A673 (cell line): Measurements from ENCODE around the gene GPX4. TPM values are rescaled to one million over a fixed set of nuclear protein-coding genes. Genes with fewer than 3 reads are reported as not detected.

Experiments used
- BruUV-seq: library from RNA; stranded (reverse); fragments of 400-500 nt; replicated peaks from 2 replicates; lab custom pipeline; 2021; lab: Mats Ljungman, UMichigan
- CTCF ChIA-PET: fragments of 300-600 bp; sonication (Branson Sonifier 250); formaldehyde crosslinking; loops from one replicate; lab custom pipeline; 2022; ENCODE audit warnings: antibody characterized with exemption; lab: Charles Lee
- POLR2A ChIA-PET: fragments of 300-600 bp; sonication (Branson Sonifier 250); formaldehyde crosslinking; loops from one replicate; lab custom pipeline; 2022; ENCODE audit warnings: antibody characterized with exemption; ENCODE audit not compliant: low non-redundant PET; lab: Charles Lee
- DNase-seq: peaks from one replicate; pipeline ENCODE4 v3.0.0-alpha.2; 2015; ENCODE audit warnings: low spot score
- H3K27ac ChIP-seq: fragments of 200-600 bp; sonication (generic); 2 replicates; pipeline ENCODE4 v1.5.1; 2016; ENCODE audit warnings: mixed run types, low read depth, mild to moderate bottlenecking, mixed read lengths, antibody characterized with exemption, low read length; ENCODE audit not compliant: poor library complexity, severe bottlenecking
- H3K27me3 ChIP-seq: fragments of 200-600 bp; sonication (generic); replicated peaks from 2 replicates; pipeline ENCODE4 v1.6.1; 2017; ENCODE audit warnings: mixed run types, low read depth, mild to moderate bottlenecking, mixed read lengths, antibody characterized with exemption, low read length; ENCODE audit not compliant: insufficient read depth, poor library complexity
- H3K36me3 ChIP-seq: fragments of 200-600 bp; sonication (generic); 2 replicates; pipeline ENCODE4 v1.6.1; 2016; ENCODE audit warnings: mixed run types, mild to moderate bottlenecking, mixed read lengths, antibody characterized with exemption, low read length; ENCODE audit not compliant: insufficient read depth, poor library complexity, severe bottlenecking
- H3K4me1 ChIP-seq: fragments of 200-600 bp; sonication (generic); 2 replicates; pipeline ENCODE4 v1.6.1; 2017; ENCODE audit warnings: mixed run types, mild to moderate bottlenecking, mixed read lengths, antibody characterized with exemption, low read length; ENCODE audit not compliant: insufficient read depth, poor library complexity, severe bottlenecking
- H3K4me3 ChIP-seq: fragments of 200-600 bp; sonication (generic); 2 replicates; pipeline ENCODE4 v1.5.1; 2016; ENCODE audit warnings: low read depth, mixed run types, mild to moderate bottlenecking, mixed read lengths, low read length; ENCODE audit not compliant: poor library complexity, severe bottlenecking
- H3K9me3 ChIP-seq: fragments of 200-600 bp; sonication (generic); 2 replicates; pipeline ENCODE4 v1.6.1; 2016; ENCODE audit warnings: mixed run types, low read depth, mild to moderate bottlenecking, mixed read lengths, antibody characterized with exemption, low read length; ENCODE audit not compliant: poor library complexity, severe bottlenecking
- CTCF ChIP-seq: fragments of 300-800, 200-600 bp; sonication (generic); conservative IDR thresholded peaks from 2 replicates; pipeline ENCODE4 v1.5.1; 2017; ENCODE audit warnings: low read depth, mild to moderate bottlenecking, antibody characterized with exemption, low read length, moderate library complexity, mixed read lengths
- EZH2 ChIP-seq: fragments of 200-600 bp; sonication (generic); IDR thresholded peaks from 2 replicates; pipeline ENCODE4 v1.6.1; 2017; ENCODE audit warnings: borderline replicate concordance, low read depth, mild to moderate bottlenecking, mixed read lengths, antibody characterized with exemption, low read length; ENCODE audit not compliant: poor library complexity, severe bottlenecking
- intact Hi-C: fragments of 100-400 bp; cut with micrococcal nuclease; formaldehyde crosslinking; loops from one replicate; pipeline ENCODE4 v1.10.0; 2022; ENCODE audit not compliant: unreplicated experiment
- total RNA-seq: library from RNA; stranded (reverse); gene quantifications from 2 replicates; pipeline ENCODE4 v1.2.3, GENCODE V29; 2021

GPX4 gene
- total RNA-seq, 1 experiment from 2014 or later: 368 TPM

- TF ChIP-seq EZH2 (no peak), CTCF (no peak)
- Histone ChIP-seq H3K4me3 (no peak overlapping the region), H3K4me1 (peaks cover 11% of the 10 kb centered on the region), H3K27ac (no peak overlapping the region), H3K36me3 (no peaks in the 10 kb centered on the region), H3K9me3 (no peaks in the 10 kb centered on the region), H3K27me3 (no peaks in the 10 kb centered on the region)
- intact Hi-C loops: no loop called here
- DNase-seq: peak; percentile 85
- BruUV-seq: no TSS peak
- ChIA-PET CTCF (interaction anchor here (0.6 kb wide), 2 partner anchors 38 to 109 kb away, joined by 7 to 12 read pairs; no protein-coding TSS in a partner anchor), POLR2A (no interaction called here)
These were observed 21.4 kb upstream of the GPX4 start for GRCh38 chr19:1082165-1082927.

GRCh38 chr19:1082928-1083816, 20.6 kb upstream of the GPX4 start:
- ChIA-PET POLR2A (no interaction called here), CTCF (no interaction called here)
- BruUV-seq: no TSS peak

More at GRCh38 chr19:1082928-1083816, 20.6 kb upstream of the GPX4 start:
- Histone ChIP-seq H3K4me3 (no peak overlapping the region), H3K4me1 (peaks cover 11% of the 10 kb centered on the region), H3K27ac (no peak overlapping the region), H3K9me3 (no peaks in the 10 kb centered on the region), H3K27me3 (no peaks in the 10 kb centered on the region), H3K36me3 (peaks cover 6% of the 10 kb centered on the region)
- intact Hi-C loops: no loop called here
- no peak for TF ChIP-seq EZH2
- TF ChIP-seq CTCF: no peak
- DNase-seq: no peak
